GF-D8 (cell line): ENCODE results near the gene MIR17HG.

ENCODE experiments used
- DNase-seq: peaks from one replicate; lab custom pipeline; 2025; lab: John Stamatoyannopoulos, UW

Gene MIR17HG

DNA sequence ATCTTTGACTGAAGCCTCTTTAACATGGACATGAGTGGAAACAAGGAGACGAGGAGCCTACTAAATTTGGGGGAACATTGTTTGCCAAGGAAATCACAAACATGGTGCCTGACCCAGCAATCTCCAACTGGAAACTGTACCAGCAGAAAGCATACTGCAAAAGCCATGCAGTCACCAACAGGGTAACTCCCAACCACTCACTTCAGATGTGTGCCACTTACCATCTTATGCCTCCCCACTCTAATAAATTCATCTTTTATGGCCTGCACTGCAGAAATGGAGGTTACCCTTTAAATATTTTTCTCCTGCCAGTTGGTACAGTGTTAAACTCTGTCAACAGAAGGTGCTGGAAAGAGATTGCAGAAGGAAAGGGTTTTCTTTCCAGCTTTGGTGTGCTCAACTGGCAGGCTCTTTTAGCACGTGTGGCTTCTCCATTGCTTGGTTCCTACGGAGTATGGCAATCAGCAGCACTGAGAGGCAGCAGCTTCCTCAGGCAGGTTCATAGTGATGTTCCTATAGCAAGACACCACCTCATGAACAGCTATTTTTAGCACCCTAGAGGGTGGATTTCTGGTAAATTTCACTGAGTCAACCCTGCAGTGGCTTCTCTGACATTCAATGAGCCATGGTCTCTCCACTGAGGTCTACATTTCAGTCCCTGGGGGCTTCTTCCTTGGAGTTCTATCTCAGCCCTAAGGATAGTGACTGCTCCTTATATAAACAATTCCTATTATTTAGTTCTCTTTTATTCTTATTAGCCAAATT, 21.4 kb downstream of the MIR17HG start:
- DNase-seq = no peak

DNA sequence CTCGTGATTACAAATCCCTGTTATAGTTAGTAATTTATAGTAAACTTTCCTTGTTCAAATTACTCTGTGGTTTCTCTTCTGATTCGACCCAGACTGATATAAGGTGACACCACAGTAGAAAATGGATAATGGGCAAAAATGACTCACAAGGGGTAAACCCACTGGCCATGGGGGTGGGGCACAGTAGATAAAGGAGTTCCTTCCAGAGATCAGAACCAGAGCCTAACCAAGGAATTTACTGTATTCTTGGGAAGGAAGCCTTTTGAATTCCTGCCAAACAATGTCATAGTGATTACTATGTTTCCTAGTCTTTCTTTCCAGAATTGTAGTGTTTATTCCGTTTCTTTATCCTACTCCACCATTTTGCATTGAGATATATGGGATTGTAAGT, 21.9 kb downstream of the MIR17HG start:
- DNase-seq = no peak

GRCh38 chr13:91370501-91370900, 23.0 kb downstream of the MIR17HG start:
- DNase-seq = no peak

DNA sequence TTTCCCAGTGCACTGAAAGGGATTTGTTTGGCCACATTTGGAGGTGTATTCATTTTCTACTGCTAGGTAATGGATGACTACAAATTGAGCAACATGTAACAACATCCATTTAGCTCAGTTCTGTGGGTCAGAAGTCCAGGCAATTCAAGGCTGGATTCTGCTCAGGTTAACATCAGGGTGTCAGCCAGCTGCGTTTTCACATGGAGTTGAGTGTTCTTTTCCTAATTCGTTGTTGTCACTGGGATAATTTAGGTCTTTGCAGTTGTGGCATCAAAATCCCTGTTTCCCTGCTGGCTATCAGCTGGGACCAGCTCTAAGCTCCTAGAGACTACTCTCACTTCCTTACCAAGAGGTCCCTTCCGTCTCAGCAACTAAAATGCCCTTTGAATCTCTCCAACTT, 25.4 kb downstream of the MIR17HG start:
- no peak for DNase-seq

DNA sequence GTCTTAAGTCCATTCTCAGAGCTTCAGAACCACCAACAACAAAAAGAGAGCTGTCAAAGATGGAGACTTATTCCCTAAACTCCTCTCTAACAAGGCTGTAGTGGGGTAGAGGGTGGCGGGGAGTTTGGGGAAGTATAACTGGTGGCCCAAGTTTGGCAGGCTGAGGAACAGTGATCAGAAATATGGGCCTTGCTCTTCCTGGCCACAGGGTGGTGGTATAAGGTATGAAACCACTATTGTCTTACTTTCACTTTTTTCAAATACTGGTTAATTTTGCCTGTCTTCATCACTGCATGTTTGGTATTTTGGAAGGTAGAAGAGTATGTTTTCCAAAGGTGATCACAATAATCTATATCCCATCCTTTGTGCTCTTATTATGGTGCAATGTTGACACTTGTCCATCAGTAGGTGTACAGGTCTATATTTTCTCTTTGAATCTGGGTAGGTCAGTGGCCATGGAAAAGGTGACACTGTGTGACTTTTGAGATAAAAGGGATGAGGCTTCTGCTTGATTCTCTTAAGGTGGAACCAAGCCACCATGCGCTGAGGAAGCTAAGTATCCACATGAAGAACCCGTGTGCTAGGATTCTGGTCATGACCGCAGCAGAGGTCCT, 27.7 kb downstream of the MIR17HG start:
- no peak for DNase-seq

DNA sequence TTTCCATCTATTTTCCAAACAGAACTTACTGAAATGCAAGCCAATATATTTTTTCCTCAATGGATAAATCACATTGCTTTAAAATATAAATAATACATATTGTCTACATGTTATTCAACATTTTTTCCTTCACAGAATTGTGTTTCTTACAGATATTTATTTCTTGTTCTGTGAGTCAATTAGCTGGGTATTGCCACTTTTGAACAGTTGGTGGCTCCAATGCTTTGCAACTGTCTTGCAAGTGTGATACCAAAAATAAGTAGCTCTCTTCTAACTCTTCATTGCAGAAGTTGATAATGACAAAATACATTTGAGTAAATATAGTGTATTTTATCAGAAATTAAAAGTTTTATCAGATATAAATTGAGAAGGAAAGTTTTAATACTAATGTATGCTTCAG, 33.9 kb downstream of the MIR17HG start:
- DNase-seq = no peak

GRCh38 chr13:91383836-91384235, 36.3 kb downstream of the MIR17HG start:
- DNase-seq = no peak

- DNase-seq = no peak
Measured at GRCh38 chr13:91384896-91385295, 37.4 kb downstream of the MIR17HG start.

DNA sequence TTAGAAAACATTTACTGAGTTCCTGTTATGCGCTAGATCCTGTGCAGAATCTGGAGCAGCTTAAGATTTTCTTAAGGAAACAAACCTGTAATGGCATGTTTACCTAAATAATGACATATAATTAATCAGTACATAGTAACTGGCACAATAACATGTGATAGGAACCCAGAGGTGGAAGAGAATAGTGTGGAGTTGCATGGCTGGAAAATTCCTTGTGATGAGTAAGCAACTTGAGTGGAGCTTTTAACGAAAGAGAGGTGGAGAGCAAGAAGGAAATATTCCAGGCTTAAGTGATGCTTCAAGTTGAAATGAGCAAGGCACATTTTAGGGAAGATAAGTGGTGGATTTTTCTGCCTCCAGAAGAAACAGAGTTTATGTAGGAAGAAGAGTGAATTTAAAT, 41.7 kb downstream of the MIR17HG start:
- DNase-seq = no peak

- DNase-seq = no peak
Measured at GRCh38 chr13:91397595-91397994, 50.1 kb downstream of the MIR17HG start.

- no peak for DNase-seq
Measured at GRCh38 chr13:91398413-91399188, 51.1 kb downstream of the MIR17HG start, which contains the start of gene GPC5. Gene GPC5 (plus strand): TSS chr13:91398621.

DNA sequence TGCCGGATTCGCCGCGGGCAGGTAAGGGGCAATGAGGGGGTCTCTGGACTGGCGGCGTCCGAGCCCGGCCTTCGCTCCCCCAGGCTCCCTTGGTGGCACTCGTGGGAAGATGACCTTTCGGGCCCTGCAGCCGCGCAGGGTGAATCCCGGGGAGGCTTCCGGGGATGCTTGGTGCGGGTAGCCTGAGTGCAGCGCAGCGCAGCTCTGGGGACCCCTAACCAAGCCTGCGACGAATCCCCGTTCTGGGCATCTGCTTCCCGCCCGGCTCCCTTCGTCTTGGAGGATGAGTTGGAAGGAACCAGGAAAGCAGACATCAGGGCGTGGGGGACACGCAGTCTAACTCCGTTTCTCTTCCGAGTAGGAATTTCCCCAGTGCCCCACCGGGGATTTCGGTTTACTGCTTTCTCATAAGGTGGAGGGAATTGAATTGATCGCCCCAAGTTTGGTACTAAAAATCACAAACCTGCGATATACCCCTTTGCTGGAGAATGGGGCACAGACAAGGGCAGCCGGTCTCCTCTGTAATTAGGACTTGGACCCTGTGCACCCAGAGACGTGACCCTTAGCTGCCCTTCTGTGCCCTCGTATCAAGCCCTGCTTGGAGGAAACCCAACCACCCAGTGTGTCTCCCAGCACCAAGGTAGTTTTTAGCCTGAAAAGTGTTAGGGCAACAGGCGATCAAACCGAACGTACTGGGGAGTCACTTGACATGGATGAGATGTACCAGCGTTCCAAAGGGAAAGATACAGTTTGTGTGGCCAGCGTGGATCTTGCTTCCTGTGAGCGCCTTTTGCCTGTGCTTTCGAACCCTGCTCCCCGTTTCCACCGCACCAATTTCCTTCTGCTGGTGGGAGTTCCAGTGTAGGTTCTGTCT, 51.9 kb downstream of the MIR17HG start:
- DNase-seq = no peak

DNA sequence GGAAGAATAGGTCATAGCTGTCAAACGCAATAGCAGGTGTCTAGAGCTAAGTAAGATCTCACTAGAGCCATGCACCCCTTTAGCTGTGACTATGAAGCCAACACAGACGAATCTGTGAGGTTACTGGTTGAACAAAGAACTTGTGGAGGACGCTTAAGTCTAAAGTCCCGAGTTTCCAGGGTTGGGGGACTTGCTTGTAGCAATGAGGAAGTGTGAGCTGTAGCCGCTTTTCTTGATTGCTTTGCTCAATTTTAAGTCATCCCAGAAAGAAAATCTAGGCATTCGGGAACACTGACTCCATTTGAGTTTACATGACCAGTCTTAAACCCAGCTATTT, 52.5 kb downstream of the MIR17HG start:
- no peak for DNase-seq

DNA sequence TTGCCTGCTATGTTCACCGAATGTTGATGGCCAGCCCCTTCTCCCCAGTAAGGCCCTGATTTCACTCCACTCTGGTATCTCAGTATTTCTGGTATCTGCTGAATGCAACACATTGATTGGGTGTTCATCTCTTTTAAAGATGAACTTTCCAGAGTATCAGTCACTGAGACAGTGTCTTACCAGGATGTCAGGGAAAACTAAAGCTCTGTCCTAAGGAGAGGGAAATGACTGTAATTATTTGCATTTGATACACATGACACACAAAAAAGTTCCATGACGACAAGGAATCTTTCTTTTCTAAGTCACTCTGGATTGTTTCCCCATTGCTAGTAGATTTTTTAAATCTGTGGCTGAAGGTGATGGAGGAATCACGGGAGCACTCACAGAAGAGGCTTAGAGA, 53.2 kb downstream of the MIR17HG start:
- no peak for DNase-seq

- DNase-seq = peak; percentile 21
Measured at GRCh38 chr13:91401920-91402319, 54.4 kb downstream of the MIR17HG start.
